ENCODE measurements around the gene NELFB. TPM values are rescaled to one million over a fixed set of nuclear protein-coding genes. Genes with fewer than 3 reads are reported as not detected.

NELFB gene
- total and polyA plus RNA-seq, 9 of the 15 experiments (the other 6 are each of a cell fraction or from before 2014, with no cell fraction given): 0.24 to 84.0 (median 29.7) TPM

- no peaks in the 10 kb centered on the region for H3K9me3 ChIP-seq (replicated peaks; ENCODE audit: control insufficient read depth, insufficient read depth, low read depth, low read length)
- DNase-seq (ENCODE audit: extremely low read depth in 1 of 4, low spot score in 3 of 4) (peak; percentile 88 to 100 (median 94)), FAIRE-seq (peak; percentile 100), ATAC-seq (peak; percentile 80)
- no TSS peak for BruUV-seq (replicated peaks)
- peak within 1 kb of the TSS; percentile 96 for H3K4me3 ChIP-seq
- H3K79me2 ChIP-seq (ENCODE audit: control insufficient read depth, insufficient read depth, low read length): peaks cover 57% of the 10 kb centered on the region
- H2AFZ ChIP-seq (ENCODE audit: low read depth, low read length): peak within 1 kb of the TSS; percentile 85
- peaks cover 30% of the 10 kb centered on the region for H3K36me3 ChIP-seq (ENCODE audit: control insufficient read depth, insufficient read depth, low read length)
- peak within 1 kb of the TSS; percentile 95 for H3K4me2 ChIP-seq (ENCODE audit: insufficient read depth, low read length)
- CTCF ChIA-PET (ENCODE audit: low intra/inter-chr PET ratio): no interaction called here
- 0% methylated on average over 45 of the region's 67 CpGs for WGBS (ENCODE audit: insufficient coverage, low coverage, missing lambda C conversion rate)
- peaks cover 33 to 91% of the 10 kb centered on the region in 2 experiments for H3K4me1 ChIP-seq (replicated peaks in 1 of 2; ENCODE audit: control insufficient read depth in 2 of 2, insufficient read depth in 2 of 2, low read length in 2 of 2)
- peaks cover 4% of the 10 kb centered on the region for H3K9me1 ChIP-seq (ENCODE audit: control insufficient read depth, insufficient read depth, low read length)
- H4K20me1 ChIP-seq (replicated peaks; ENCODE audit: control insufficient read depth, insufficient read depth, low read length): peaks cover 30% of the 10 kb centered on the region
- intact Hi-C loops (cut with micrococcal nuclease): loop anchor here (1.0 to 10.0 kb wide), 4 partner anchors 14 to 456 kb away; partner anchors contain the start of genes NELFB, NRARP and TOR4A
- no peaks in the 10 kb centered on the region for H3K27me3 ChIP-seq (ENCODE audit: control insufficient read depth in 2 of 2, insufficient read depth in 2 of 2, low read length in 2 of 2)
- H3K27ac ChIP-seq (ENCODE audit: extremely low read depth, low read depth, low read length): peak within 1 kb of the TSS; percentile 98
- peak within 1 kb of the TSS; percentile 88 to 100 for H3K9ac ChIP-seq (ENCODE audit: insufficient read depth in 1 of 2, low read depth in 2 of 2, low read length in 2 of 2)
- in situ Hi-C loops (cut with MboI): loop anchor here (25.0 kb wide), 1 partner anchor 454 kb away; the partner anchor contains the start of genes CCDC183 and TMEM141
- POLR2A ChIA-PET: interaction anchor here (0.6 to 6.5 kb wide), 46 partner anchors 9 to 488 kb away, joined by 3 to 221 read pairs (median 4); partner anchors contain the start of genes ANAPC2, DPP7, MAN1B1 and NELFB
- TF ChIP-seq MYBL2 (IDR thresholded peaks at IDR 0.05; ENCODE audit: low read depth) (peak; percentile 96), MYBL2 (CRISPR knock-in tag; IDR thresholded peaks at IDR 0.05; ENCODE audit: borderline replicate concordance) (peak; percentile 91; the same call in 1 of the 2 replicates), ZNF282 (CRISPR knock-in tag; IDR thresholded peaks at IDR 0.05) (no peak), PURB (CRISPR knock-in tag; IDR thresholded peaks at IDR 0.05; ENCODE audit: low read depth) (no peak), THRA (IDR thresholded peaks at IDR 0.05) (no peak), ZNF140 (CRISPR knock-in tag; IDR thresholded peaks at IDR 0.05) (no peak), ZNF384 (IDR thresholded peaks at IDR 0.05; ENCODE audit: low read depth, low read length) (no peak), NCOA2 (IDR thresholded peaks at IDR 0.05; ENCODE audit: partially characterized antibody in 2 of 2) (no peak), THAP7 (CRISPR knock-in tag; IDR thresholded peaks at IDR 0.05) (no peak), ZBTB1 (CRISPR knock-in tag; IDR thresholded peaks at IDR 0.05; ENCODE audit: borderline replicate concordance, low read depth) (peak; percentile 82; the same call in 1 of the 2 replicates), HNRNPUL1 (IDR thresholded peaks at IDR 0.05; ENCODE audit: low read length) (no peak), ZFP91 (CRISPR knock-in tag; IDR thresholded peaks at IDR 0.05) (0 out of 2 replicates have a peak, but pooled peaks have one; percentile 32), FOXJ2 (tag; IDR thresholded peaks at IDR 0.05) (no peak), ZNF395 (CRISPR knock-in tag; IDR thresholded peaks at IDR 0.05) (no peak), CBFB (CRISPR knock-in tag; IDR thresholded peaks at IDR 0.05) (no peak), ATF1 (CRISPR knock-in tag; IDR thresholded peaks at IDR 0.05) (no peak), ATF1 (tag; IDR thresholded peaks at IDR 0.05) (peak; percentile 78), ASH1L (IDR thresholded peaks at IDR 0.05; ENCODE audit: borderline replicate concordance, low read depth, partially characterized antibody) (peak; percentile 99)
Measured at GRCh38 chr9:137240841-137241489, 14.2 kb upstream of the NELFB start, which contains the start of gene TUBB4B. TUBB4B (plus strand) TSS chr9:137241287; CDS start chr9:137241361, 74 bp downstream.
